Placental pericyte (primary cell): ENCODE data around the gene SCNM1. TPM values are rescaled to one million over a fixed set of nuclear protein-coding genes. Genes with fewer than 3 reads are reported as not detected.

ENCODE experiments used
- total RNA-seq: library from RNA; depleted of rRNA; stranded (reverse); fragments of >200 nt; gene quantifications from 2 replicates; pipeline ENCODE4 v1.2.3, GENCODE V29; 2012

SCNM1 gene
- total RNA-seq: 29.8 and 31.1 TPM in 2 replicates

GRCh38 chr1:151165738-151166504, at the start of gene SCNM1, which contains the start of gene LYSMD1:
TSS of gene SCNM1 (plus strand) at chr1:151166144. CDS start at chr1:151166153, 9 bp downstream.
TSS of gene LYSMD1 (minus strand) at chr1:151165902. CDS start at chr1:151165258, 644 bp downstream.

GRCh38 chr1:151146412-151147131, 19.4 kb upstream of the SCNM1 start, which contains the start of gene SEMA6C:
TSS of gene SEMA6C (minus strand) at chr1:151146631. CDS start at chr1:151142621, 4,010 bp downstream.

DNA sequence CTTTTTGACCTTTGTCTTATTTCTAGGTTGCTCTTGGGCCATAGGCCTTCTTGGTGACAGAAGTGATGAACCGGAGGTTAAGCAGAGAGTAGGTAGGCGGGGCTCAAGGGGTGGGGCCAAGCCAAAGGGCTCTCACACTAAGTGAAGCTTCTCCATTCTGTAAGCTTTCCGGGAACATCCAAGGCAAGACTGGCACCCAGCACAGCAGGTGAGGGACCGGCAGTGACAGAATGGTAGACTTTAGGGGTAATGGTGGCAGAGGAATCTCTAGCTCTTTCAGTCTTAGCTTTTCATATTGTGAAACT, 9.5 kb upstream of the SCNM1 start, which contains the start of gene TNFAIP8L2:
Gene TNFAIP8L2, plus strand, starts transcription at position 135 of the 305 bp plus-strand sequence. CDS start 2,049 bp downstream, outside the sequence.

GRCh38 chr1:151175863-151176262, 9.9 kb downstream of the SCNM1 start, which contains the start of gene TMOD4:
TSS of gene TMOD4 (minus strand) at chr1:151175981. CDS start at chr1:151174875, 1,106 bp downstream.

GRCh38 chr1:151189637-151190445, 23.9 kb downstream of the SCNM1 start, which contains the start of gene VPS72:
TSS of gene VPS72 (minus strand) at chr1:151190197. CDS start at chr1:151190121, 76 bp downstream.

DNA sequence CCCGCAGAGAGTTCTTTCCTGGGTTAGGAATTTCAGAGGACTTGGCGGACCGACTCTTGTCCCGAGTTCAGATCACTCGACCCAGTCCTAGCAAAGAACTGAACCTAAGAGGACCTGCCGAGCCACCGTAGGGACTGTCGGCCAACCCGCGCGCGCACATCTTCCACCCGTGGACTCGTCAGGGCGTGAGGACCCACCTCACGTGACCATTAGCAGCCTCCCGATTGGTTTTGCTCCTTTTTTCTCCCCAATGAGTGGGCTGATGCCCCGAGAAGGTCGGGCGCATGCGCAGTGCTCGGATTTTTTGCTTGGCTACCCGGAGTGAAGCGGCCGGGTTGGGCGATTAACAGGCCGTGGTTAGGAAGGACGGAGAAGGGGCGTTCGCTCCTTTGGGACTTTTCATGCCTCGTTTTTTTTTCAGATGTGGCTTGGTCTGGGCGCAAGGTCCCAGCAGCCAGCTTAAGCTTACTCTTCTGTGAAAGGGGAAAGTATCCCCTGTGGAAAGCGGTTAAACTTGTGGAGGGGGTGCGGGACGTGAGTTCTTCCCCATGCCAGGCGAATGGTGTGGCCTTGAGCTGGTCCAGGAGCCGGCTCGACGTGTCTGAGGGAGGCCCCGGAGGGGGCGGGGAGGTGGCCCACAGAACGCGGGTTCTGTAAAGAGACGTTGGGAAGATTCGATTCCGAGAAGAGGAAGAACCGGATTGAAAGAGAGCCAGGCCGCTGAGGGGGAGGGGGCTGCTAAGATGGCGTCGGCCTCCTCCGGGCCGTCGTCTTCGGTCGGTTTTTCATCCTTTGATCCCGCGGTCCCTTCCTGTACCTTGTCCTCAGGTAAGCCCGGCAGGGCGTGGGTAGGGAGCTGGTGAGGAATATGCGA, 32.5 kb downstream of the SCNM1 start, which contains the start of gene PIP5K1A:
Gene PIP5K1A, plus strand, starts transcription at position 299 of the 874 bp plus-strand sequence. Its CDS starts 445 bp downstream, at position 744.

Other genes starting within 250 kb of the SCNM1 start
- gene SETDB1, start 239.8 kb upstream of the SCNM1 start, total RNA-seq: 39.1 and 42.7 TPM in 2 replicates
- gene CERS2, start 191.3 kb upstream of the SCNM1 start, total RNA-seq: 136 and 182 TPM in 2 replicates
- gene ANXA9, start 183.9 kb upstream of the SCNM1 start, total RNA-seq: under 0.01 and 0.22 TPM in 2 replicates
- 5.9 and 9.2 TPM in 2 replicates for gene MINDY1, start 159.2 kb upstream of the SCNM1 start, total RNA-seq
- gene PRUNE1, start 157.7 kb upstream of the SCNM1 start, total RNA-seq: 7.7 and 8.9 TPM in 2 replicates
- 0.22 and 0.29 TPM in 2 replicates for gene BNIPL, start 129.6 kb upstream of the SCNM1 start, total RNA-seq
- 2.9 and 3.3 TPM in 2 replicates for gene C1orf56, start 118.4 kb upstream of the SCNM1 start, total RNA-seq
- gene CDC42SE1, start 106.5 kb upstream of the SCNM1 start, total RNA-seq: 68.1 and 106 TPM in 2 replicates
- gene MLLT11, start 105.7 kb upstream of the SCNM1 start, total RNA-seq: 2.8 and 10.7 TPM in 2 replicates
- gene GABPB2, start 95.4 kb upstream of the SCNM1 start, total RNA-seq: 9.7 and 9.8 TPM in 2 replicates
- 0.57 and 1.8 TPM in 2 replicates for gene SEMA6C, start 19.5 kb upstream of the SCNM1 start, total RNA-seq
- gene TNFAIP8L2, start 9.5 kb upstream of the SCNM1 start, total RNA-seq: not detected in 2 replicates
- gene LYSMD1, start 242 bp upstream of the SCNM1 start, total RNA-seq: 13.6 and 14.2 TPM in 2 replicates
- gene TMOD4, start 9.8 kb downstream of the SCNM1 start, total RNA-seq: not detected in 2 replicates
- gene VPS72, start 24.1 kb downstream of the SCNM1 start, total RNA-seq: 35.5 and 55.4 TPM in 2 replicates
- gene PIP5K1A, start 32.4 kb downstream of the SCNM1 start, total RNA-seq: 71.9 and 78.6 TPM in 2 replicates
- gene PSMD4, start 88.6 kb downstream of the SCNM1 start, total RNA-seq: 156 and 173 TPM in 2 replicates
- gene ZNF687, start 116.2 kb downstream of the SCNM1 start, total RNA-seq: 16.8 and 16.9 TPM in 2 replicates
- gene PI4KB, start 161.3 kb downstream of the SCNM1 start, total RNA-seq: 38.5 and 92.6 TPM in 2 replicates
- gene RFX5, start 181.1 kb downstream of the SCNM1 start, total RNA-seq: 14.2 and 34.2 TPM in 2 replicates
- 8.7 and 30.9 TPM in 2 replicates for gene SELENBP1, start 206.6 kb downstream of the SCNM1 start, total RNA-seq
- 356 and 363 TPM in 2 replicates for gene PSMB4, start 233.4 kb downstream of the SCNM1 start, total RNA-seq